ENCODE results near the gene BAG5.
A peak's percentile ranks its signal among the peaks of the same experiment; 100 is the strongest.

Gene BAG5

DNA sequence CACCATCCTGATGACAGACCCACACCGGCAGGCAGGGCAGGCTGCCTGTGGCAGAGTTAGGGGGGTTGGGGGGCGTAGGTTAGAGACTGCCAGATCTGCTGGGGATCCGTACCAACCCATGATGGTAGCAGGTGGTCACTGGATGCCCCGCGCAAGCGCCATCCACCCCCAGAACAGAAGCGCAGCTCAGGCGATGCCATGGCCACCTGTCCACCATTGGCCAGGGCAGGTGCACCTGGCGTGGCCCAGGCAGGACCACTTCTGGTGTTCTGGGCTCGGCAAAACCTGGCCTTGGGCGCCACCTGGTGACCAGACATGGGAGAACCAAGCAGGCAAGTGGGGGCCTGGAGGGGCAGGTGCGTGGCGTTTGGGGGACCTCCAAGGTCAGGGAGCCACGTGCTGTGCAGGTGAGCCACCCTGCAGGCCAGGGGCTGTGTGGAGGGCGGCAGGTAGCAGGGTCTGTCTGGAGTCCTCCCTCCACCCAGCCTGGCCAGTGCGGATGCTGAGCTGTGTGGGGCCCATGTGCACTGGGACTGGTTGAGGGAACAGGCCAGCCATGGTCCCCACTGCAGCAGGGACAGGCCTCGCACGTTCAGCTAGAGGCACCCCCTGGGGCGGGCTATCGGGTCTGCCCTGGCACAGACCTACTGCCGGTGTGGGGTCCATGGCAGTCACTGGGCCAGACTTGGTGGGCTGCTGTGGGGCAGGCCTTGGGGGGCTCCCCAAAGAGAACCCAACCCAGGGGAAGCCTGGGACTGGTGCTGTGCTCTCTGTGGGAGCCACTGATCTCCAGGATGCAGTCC lies 15.6 kb downstream of the BAG5 start:
- DNase-seq, result peak; percentile 66

DNA sequence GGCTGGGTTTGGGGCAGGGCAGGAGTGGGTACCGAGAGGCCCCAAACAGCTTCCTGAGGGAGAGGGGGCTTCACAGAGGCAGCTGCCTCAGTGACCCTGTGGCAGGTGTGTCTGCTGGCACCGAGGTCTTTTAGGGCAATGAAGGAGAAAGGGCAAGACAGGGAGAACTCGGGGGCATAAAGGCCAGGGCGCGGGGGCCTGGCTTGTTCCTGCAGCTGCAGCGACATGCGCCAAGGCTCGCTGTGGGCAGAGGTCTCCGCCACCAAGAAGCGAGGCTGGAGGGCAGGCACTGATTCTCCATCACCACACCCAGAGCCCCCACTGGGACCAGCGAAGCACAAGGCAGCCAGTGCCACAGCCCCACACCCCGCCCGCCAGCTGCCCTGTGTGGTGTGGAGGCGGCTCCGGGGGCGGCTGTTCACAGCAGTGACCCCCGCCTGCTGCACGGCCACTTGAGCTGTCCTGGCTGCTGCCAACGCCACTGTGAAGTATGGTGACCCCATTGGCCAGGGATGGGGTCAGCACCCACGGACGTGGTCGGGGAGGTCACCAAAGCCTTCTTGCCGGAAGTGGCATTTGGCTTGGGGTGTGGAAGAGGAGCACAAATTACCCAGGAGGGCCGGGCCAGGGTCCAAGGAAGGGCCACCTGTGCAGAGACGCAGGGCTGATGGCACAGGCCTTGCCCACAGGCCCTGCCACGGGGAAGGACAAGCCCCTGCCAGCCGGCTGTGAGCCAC lies 16.4 kb downstream of the BAG5 start:
- DNase-seq, result no peak

DNA sequence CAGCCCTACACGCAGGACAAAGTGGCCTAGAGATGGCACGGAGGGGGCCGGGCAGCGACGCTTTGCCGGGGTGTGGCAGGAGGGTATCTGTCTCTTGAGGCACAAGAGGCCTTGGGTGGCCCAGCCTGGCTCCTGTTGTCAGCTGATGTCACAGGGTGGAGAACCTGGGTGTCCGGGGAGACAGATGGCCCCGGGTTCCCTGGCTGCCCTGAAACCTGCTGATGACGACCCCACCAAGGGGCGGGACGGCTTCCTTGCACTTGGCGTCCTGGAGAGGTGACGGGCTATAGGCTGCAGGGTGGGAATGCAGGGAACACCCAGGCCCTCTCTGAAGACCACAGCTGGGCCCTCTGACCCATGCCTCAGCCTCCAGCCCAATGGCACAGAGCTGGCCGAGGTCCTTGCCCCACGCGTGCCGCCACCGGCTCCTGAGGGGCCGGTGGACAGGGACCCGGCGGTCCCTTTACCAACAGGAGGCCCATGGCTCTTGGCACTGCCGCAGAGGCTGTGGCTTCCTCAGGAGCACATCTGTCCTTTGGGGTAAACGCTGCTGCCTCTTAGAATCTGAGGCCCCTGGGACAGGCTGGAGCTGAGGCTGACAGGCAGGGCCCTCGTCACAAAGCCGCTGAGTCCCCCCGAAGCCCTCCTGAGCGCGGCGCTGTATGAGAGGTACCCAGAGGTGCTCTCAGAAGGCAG lies 17.1 kb downstream of the BAG5 start:
- DNase-seq, result no peak

DNA sequence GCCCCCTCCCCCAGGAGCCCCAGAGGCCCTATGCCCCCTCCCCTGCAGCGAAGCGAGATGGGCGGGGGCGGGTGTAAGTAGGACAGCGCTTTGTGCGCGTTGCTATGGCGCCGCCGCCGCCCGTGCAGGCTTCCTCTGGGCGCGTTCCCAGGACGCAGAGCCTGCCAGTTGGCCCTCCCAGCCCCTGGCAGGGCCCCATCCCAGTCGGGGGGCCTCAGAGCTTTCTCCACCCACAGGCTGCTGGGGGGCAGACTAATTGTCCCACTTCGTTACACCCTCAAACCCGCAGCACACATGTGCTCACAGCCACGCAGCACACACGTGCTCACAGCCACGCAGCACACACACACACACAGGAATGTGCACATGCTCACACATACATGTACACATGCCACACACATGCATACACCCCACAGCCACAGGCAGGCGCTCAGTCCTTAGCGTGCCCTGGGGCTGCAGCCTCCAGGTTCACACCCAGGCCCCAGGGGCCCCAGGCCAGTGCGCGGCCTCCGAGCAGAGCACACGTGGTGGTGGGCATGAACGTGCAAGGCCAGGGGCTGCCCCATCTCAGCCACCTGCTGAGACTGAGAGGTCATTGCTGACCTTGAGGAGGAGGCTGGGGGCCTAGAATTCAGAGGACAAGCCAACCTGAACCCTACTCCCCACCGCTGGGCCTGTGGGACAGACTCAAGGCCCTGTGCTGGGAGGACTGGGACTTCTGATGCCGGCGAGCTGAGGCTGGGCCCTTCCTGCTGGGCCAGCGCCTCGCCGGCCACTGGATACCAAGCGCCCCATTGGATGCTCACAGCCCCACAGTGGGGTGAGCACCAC lies 17.9 kb downstream of the BAG5 start:
- no peak for DNase-seq

DNA sequence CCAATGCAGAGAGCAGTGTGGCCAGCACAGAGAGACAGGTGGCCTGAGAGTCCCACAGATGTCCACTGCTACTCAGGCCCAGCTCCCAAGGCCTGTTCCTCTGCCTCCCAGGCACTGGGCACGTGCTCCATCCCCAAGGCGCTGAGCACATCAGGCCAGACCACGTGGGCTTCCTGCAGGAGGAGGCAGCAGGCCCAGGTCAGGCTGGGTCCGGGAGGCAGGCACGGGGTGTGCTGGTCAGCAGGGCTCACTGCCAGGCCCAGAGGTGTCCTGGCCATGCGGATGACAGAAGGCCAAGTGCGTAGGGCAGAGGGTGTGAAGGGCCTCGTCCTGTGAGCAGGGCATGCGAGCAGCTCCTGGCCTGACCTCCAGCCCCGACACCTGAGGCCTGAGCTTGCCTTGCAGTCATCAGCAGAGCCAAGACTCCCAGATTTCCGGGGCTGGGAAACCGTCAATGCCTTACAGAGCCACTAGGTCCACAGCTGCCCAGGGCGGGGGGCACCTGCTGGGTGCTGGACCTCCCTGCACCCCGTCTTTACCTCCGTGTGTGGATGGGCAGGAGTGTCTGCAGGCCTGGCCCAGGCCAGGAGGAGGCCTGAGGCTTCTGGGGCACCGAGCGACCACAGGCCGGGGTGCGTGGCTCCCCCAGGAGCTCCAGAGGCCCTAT lies 18.6 kb downstream of the BAG5 start:
- no peak for DNase-seq

DNA sequence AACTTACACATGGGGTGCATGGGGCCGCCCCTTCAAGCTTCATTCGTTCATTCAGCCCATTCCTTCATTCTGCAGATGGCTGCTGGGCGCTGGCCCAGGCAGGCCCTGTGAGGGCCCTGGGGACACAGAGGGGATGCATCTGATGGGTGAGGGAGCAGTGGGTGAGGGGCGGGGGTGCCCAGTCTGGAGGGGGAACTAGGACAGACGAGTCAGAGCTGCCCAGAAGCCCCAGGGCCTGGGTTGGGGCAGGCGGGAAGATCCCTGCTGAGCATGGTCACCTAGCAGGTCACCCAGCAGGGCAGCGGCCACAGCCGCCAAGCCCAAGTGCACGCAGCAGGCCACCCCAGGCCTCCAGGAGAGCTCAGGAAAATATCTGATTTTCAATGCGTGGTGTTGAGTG lies 19.3 kb downstream of the BAG5 start:
- DNase-seq, result no peak

DNA sequence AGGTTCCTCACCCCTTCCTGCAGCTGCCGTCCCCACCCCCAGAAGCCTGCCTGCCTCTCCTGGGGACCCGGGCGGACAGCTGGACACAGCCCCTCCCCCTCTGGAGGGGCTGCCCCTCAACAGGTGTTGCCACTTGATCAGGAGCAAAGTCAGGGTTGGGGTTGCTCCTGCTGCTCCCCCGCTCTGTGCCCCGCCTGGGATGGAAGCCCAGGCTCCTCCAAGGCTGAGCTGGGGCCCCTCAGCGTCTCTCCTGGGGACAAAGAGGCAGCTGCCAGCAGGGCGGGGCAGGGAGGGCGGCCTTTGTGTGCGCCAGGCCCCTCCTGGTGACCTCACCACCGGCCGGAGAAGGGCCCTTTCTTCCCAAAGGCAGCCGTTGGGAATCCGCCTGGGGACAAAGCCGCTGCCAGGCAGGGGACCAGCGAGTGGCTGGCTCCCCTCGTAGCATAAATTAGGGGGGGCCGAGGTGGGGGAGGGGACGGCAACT lies 19.8 kb downstream of the BAG5 start:
- no peak for DNase-seq

DNA sequence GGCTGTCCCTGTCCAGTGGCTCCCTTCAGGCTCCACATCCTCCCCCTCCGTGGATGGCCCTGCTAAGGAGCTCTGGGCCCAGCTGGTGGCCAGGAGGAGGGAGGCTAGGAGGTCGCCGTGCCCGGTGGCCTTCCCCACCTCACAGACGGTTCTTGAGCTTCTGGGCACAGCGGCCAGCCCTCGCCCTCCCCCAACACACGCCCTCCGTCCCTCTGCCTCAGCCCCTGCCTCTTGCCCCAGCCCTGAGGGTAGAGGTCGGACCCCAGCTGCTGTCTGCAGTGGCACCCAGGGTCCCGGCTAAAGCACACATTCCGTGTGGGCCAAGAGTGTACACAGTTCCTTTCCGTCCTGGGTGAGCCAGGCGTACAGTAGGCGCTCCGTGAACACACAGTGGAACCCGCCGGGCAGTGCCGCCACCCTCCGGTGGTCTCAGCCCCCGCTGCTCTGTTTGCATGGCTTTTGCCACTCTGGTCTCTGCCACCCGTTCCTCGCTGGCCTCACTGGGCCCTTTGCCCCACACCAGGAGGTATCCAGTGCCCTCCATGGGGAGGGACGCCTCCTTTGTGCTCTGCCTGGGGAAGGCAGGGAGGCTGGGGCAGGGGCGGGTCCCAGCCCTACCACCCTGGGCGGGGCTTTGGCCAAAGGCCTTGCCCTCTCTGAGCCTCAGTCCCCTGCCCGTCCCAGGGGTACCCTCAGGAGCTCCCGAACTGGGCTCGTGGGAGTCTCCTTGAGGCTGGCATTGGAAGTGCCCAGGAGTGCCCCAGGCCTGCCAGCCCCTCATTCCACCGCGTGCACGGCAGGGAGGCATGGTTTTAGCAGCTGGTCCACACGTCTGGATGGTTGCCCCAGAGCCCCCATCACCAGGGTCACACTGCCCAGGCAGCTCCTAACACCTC lies 20.5 kb downstream of the BAG5 start:
- no peak for DNase-seq

DNA sequence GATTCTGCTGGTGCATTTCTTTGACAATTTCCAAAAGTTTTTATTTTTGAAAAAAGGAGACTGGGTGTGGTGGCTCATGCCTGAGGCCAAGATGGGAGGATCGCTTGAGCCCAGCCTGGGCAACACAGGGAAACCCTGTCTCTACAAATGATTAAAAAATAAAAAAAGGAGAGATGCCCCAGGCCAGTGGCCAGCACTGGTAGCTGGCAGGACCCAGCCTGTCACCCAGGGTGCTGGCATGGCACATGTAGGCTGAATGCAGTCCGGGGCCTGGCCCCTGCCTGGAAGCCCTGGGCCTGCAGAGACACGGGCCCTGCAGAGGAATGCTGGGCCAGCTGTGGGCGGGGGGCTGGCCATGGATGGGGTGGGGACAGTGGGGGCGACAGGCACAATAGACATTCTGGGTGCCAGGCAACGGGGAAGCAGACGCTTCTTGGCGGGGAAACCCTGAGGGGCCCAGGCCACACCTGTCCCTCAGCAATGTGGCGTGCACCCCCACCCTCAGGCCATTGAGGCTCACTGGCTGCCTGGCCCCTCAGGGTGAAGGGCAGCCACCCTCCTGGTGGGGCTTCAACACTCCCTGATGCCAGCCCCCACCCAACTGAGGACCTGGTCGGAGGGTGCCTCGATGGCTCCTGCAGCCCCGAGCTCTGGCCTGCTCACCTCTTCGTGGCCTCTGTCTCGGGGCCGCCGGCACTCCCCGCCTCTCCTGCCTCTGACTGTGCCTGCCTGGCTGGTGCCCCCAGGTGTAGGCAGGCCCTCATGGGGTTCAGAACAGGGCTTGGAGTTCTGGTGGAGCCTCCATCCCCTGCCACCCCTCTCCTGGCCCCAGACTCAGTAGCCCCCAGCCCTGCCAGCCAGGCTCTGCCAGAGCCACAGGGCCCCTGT lies 21.4 kb downstream of the BAG5 start:
- DNase-seq, result no peak

DNA sequence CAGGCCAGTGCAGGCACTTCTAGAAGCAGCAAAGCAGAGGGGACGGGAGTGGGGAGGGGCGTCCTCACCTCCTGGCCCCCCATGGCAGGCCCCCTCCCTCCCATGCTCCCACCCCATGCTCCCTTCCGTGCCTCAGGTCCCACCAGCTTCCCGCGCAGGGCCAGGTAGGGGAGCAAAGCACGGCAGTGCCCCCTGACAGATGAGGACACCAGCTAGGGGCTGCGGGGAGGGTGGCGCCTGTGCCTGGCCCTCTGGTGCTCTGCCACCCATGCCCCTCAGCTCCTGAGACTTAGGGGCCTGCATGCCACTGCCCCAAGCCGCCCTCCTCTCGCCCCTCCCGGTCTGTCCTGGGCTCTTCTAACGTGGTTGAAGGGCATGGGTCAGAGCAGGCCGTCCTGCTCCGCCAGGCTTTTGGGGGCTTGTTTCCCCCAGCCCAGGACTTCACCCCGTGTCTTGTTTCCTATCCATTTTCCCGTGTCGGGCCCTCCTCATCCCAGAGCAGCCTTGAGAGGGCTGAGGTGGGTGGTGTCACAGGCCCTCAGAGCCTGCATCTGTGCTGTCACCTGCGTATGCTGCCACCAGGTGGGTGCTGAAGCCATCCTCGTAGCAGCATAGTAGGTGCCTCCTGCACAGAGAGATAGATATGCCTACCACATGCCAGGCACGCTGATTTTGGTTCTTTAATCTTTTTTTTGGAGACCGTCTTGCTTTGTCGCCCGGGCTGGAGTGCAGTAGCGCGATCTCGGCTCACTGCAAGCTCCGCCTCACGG lies 23.2 kb downstream of the BAG5 start:
- no peak for DNase-seq

DNA sequence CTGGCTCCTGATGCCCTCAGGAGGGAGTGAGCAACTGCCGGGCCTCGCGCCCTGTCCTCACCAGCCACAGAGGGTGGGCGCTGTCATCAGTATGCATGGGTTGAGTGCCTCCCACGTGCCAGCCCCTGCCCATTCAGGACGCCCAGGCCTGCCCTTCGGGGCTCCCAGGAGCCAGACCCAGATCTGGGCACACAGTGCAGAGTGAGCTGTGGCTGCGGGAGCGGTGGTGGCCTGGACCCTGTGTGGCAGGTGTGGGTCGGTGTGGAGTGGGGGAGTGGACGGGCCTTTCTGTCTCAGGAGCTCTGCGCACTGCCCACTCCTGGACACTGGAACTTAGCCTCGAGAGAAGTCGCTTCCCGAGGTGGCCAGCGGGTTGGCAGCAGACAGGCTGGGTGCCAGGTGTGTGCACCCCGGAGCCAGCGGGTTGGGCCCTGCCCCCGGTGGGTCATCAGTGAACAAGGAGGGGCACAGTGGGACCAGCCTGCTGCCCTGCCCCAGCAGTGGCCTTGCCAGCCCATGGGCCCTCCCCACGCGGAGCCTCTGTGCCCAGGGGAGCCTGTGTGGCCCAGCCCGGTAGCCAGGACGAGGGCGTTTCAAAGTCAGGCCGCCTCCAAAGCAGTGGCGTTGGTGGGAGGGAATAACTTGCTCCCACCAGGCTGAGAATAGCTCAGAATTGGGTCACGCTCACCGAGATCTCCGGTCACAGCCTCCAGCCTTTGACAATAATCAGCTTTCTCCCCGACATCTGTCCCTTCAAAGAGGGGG lies 24.0 kb downstream of the BAG5 start:
- DNase-seq, result no peak

DNA sequence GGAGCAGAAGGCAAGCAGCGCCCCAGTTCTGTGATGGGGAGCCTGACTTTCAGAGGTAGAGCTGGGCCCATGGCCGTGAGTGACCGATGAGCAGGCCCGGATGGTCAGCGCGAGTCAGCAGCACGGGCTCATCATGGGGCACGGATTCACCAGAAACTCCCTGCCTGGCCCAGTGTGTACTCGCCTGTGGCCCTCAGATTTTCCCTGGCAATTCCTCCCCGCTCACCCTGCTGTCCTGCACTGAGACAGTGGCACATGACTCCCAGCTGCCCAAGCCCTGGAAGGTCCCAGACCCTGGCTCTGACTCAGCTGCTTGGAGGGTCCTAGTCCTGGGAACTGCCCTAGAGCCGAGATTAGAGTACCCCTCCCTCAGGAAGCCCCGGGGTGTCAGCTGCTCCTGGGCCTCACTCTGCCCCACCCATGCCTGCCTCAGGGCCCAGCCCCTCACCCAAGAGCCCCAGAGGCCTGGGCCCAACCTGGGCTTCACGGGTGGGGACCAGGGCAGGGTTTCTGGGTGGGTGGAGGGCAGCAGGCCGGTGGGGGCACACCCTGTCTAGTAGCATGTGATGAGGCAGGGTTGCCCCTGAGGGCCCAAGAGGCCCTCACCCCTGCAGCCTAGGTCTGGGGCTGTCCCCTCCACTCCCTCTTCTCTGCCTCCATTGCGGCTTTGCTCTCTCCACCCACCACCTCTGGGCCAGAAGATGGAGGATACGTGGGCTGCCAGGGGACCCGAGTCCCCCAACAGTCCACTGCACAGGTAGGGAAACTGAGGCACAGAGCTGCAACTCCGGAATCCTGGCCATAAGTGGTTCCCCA lies 25.1 kb downstream of the BAG5 start:
- no peak for DNase-seq

DNA sequence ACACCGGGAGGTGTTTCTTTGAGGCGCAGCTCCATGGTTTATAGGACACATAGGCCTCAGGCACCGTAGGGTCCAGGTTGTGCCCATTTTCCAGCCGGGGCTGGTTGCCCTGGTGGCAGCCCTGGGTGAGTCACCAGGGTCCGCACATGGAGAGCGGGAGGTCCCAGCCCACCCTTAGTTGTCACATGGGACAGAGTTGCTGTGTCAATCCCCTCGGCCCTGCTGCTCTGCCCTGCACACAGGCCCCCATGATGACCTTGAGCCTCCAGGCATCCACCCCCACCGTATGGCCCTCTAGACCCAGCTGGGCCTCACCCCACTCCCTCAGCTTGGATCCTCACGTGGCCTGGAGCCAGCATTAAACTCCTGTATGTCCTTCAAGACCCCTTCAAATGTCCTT lies 25.8 kb downstream of the BAG5 start:
- DNase-seq, result no peak

DNA sequence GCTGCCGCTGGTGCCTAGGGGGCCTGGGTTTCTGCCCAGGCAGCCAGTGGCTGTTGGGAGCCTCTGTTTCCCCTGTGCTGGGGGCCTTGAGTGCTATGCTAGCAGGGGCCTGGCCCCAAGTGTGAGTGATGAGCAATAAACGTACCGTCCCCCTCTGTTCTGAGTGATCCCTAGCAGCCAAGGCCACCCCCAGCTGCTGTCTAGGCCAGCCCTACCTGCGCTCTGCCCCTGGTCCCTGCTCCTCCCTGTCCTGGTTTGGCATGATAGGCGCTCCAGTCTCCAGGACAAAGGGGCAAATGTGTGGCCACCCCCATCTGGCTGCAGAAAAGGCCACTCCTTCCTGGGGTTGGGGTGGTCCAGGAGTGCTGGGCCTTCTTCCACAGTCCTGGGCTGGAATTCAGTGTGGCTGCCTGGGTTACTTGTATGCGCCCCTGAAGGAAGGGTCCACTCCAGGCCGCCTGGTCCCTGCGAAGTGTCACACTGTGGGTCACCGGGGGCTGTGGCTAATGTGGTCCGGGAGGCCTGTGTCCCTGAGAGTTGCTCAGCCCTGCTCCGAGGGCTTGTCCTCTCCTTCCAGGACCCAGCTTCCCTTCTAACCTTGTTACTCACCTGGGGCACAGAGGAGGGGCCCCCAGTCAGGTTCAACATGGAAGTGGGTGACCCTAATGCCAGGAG lies 26.4 kb downstream of the BAG5 start:
- DNase-seq, result no peak

DNA sequence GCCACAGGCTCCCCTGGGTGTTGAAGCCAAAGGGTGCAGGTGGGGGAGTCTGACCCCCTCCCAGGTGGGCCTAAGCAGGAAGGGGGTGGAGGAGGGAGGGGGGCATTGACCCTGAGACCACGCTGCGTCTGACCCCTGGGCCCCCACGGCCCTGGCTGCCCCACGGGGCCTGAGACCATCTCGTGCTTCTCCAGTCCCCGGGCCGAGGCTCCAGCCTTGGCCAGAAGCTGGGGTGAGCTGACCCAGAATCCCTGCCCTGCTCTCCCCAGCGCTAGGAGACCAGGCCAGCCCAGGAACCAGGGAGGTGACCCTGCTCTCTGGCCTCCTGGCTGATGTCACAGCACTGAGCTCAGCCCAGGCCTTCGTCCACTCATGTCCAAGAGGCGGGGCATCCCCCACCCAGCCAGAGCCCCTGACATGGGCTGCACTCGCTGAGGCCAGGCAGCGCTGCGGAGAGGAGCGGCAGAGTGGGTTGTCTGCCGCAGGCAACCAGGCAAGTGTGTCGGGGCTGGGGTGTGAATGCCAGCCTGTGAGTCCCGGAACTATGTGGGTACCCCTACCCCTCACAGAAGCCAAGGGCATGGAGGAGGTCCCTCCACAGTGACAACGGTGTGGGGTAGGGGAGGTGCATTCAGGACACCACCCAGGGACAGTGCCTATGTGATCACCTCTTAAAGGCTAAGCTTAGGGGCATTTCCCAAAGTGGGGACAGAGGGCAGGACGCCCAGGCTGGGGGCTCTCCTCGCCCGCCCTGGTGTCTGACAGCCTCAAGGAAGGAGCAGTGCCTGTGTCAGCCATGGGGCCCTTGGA lies 27.2 kb downstream of the BAG5 start:
- DNase-seq, result no peak

DNA sequence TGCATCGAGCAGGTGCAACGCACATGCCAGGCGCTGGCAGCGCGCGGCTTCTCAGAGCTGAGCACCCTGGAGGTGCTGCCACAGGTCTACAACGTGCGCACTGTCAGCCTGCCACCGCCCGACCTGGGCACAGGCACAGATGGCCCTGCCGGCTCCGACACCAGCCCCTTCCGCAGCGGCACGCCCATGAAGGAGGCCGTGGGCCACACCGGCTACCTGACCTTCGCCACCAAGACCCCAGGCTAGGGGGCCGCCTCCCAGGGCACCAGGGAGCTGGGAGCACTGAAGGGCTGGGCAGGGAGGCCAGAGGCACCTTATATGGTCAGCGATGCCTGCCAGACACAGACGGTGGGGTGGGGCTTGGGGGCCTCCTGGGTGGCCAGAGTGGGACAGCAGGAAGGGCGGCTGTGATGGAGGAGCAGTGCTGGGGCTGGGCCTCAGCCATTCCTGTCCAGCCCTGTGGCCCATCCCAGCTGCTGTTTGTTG lies 27.8 kb downstream of the BAG5 start:
- no peak for DNase-seq
